T-helper 22 cell (primary cell): ENCODE measurements around the gene TMEM179B.

Experiments used
- DNase-seq: peaks from one replicate; pipeline ENCODE4 v3.0.0-alpha.2; 2020; ENCODE audit warnings: low read depth

TMEM179B gene

DNA sequence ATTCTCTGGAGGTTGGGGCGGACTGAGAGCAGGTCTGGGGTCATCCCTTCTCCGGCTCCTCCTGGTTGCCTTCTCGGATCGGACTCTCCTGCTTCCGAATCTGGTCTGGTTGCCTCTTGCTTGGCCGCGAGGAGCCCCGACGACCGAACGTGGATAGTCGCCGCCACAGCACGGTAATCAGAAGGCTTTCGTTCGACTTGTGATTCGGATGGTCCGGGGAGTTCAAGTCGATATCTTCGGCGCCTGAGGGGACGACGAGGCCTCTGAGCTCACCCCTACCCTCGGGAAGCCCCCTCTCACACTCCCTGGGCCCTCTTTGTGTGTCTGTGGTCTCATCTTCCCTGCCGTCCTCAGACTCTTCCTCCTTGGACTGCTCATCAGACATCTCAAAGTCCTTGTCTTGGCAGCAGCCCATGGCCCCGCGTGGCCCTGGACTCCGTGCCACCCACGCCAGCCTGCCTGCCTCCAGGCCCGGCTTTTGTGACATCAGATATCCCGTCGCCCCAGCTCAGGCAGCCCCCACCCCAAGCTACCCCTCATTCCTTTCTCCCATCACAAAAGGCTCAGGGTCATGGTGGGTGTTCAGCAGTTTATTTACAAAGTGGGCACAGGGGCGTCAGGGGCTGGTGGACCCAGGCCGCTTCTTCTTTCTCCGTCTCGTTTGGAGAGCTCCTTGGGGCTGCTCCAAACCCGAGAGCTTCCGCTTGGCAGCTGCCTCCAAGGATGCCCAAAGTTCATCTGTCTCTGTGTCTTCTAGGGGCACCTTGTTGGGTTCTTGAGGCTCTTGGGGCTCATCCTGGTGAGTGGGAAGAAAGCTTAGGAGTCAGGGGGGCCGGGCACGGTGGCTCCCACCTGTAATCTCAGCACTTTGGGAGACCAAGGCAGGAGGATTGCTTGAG lies 45.4 kb downstream of the TMEM179B start, which contains the start of gene TEX54:
Gene TEX54 (minus strand): TSS at position 506 of the 899 bp plus-strand sequence.
- no peak for DNase-seq

DNA sequence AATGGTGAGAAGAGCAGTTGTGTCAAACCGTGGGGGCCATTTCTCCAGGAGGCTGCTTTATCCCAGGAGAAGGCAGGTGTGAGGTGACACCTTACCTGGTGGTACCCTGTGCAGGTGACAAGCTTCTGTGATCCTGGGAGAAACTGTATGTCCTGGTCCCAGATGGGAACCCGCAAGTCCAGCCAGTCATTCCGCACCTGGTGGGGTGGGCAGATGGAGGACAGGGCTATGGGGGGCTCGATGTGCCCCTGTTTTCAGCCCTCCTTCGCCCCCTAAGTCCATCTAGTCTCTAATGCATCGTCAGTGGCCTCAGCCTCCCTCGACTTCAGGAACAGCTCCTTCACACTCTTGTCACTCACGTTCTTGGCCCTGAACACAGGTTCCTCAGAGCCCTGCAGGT lies 48.1 kb downstream of the TMEM179B start:
- no peak for DNase-seq

DNA sequence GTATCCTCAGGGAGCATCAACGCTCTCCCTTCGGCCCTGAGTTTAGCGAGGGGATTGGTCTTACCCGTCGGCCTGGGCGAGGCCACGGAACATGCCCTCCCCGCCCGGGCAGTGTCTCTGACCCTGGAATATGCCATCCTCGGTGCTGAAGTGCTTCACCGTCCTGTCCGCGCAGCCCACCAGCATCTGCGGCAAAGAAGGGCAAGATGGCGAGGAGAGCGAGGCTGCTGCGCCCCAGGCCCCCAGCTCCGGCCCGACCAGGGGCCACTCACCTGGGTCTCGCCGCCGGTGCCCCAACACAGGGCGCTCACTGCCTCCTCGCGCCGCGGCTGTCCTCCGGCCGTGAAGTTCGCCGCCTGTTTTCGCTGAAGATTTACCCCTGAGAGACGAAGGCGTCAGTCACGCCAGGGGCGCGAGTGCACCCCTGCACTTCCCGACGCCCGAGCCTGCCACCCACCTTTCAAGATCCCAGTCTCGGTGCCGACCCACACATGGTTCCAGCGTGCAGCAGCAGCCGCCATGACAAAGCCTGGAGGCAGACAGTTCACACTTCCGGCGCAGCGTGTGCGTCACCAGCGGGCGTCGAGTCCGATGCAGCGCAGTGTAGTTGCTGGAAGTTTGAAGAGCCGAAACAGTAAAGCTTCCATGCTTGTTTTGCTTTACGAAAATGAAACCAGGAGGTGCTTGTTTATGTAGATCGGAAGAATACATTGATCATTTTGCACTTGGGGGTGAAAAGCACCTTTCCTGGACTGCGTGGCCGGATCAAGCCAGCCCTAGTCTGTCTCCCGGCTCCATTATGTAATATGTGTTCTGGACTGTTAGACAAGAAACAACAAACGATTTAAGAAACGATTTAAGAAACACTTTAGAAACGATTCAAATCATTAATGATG lies 52.1 kb downstream of the TMEM179B start, which contains the start of gene WDR74:
Gene WDR74 (minus strand): TSS at position 541 of the 896 bp plus-strand sequence. CDS start 20 bp downstream, at position 521.
- peak; percentile 86 for DNase-seq
